Astrocyte (in vitro differentiated cells and primary cell): Measurements from ENCODE around the gene CABP7.

ENCODE experiments used
- EZH2 ChIP-seq: IDR thresholded peaks from 2 replicates; pipeline ENCODE4 v1.6.1; 2012; ENCODE audit warnings: mild to moderate bottlenecking, low read length, inconsistent platforms; ENCODE audit not compliant: insufficient read depth
- TF ChIP-seq, protein P1 (sequence below): IDR thresholded peaks from 2 replicates; pipeline ENCODE4 v1.5.1; 2011; ENCODE audit warnings: low read depth, mild to moderate bottlenecking, inconsistent platforms, low read length, moderate library complexity; ENCODE audit not compliant: insufficient read depth

DNA sequence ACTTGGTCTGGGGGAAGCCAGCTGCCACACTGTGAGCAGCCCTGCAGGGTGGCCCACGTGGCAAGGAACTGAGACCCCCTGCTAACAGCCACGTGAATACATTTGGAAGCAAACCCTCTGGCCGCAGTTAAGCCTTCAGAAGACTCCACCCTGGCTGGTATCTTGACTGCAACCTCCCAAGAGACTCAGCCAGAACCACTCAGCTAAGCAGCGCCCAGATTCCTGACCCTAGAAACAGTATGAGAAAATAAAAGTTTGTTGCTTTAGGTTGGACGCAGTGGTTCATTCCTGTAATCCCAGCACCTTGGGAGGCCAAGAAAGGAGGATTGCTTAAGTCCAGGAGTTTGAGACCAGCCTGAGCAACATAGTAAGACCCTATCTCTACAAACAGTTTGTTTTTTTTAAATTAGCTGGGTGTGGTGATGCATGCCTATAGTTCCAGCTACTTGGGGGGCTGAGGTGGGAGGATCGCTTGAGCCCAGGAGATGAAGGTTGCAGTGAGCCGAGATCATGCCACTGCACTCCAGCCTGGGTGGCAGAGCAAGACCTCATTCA is 38.3 kb downstream of the CABP7 start:
- TF ChIP-seq, protein P1, sequence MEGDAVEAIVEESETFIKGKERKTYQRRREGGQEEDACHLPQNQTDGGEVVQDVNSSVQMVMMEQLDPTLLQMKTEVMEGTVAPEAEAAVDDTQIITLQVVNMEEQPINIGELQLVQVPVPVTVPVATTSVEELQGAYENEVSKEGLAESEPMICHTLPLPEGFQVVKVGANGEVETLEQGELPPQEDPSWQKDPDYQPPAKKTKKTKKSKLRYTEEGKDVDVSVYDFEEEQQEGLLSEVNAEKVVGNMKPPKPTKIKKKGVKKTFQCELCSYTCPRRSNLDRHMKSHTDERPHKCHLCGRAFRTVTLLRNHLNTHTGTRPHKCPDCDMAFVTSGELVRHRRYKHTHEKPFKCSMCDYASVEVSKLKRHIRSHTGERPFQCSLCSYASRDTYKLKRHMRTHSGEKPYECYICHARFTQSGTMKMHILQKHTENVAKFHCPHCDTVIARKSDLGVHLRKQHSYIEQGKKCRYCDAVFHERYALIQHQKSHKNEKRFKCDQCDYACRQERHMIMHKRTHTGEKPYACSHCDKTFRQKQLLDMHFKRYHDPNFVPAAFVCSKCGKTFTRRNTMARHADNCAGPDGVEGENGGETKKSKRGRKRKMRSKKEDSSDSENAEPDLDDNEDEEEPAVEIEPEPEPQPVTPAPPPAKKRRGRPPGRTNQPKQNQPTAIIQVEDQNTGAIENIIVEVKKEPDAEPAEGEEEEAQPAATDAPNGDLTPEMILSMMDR: no peak
- no peak for TF ChIP-seq EZH2
